T-helper 2 cell (primary cell): ENCODE data around the gene DGKH.

ENCODE experiments used
- DNase-seq, 5 experiments: peaks; one replicate each; pipeline versions ENCODE4 v3.0.0 to v3.0.0-alpha.2; 2012 to 2022

Gene DGKH

GRCh38 chr13:42232671-42233070 is 184.2 kb downstream of the DGKH start:
- no peak for DNase-seq

- no peak for DNase-seq
Observed at GRCh38 chr13:42233726-42234125, 185.3 kb downstream of the DGKH start.

GRCh38 chr13:42239161-42239560 is 190.7 kb downstream of the DGKH start:
- no peak for DNase-seq

GRCh38 chr13:42239644-42240043 is 191.2 kb downstream of the DGKH start:
- DNase-seq: no peak

- no peak for DNase-seq
Observed at GRCh38 chr13:42246541-42246940, 198.1 kb downstream of the DGKH start.

GRCh38 chr13:42247883-42248282 is 199.4 kb downstream of the DGKH start:
- no peak for DNase-seq

GRCh38 chr13:42255886-42256285 is 207.4 kb downstream of the DGKH start:
- no peak for DNase-seq

- DNase-seq: no peak
Observed at GRCh38 chr13:42258747-42259146, 210.3 kb downstream of the DGKH start.

- DNase-seq: no peak
Observed at GRCh38 chr13:42259515-42259914, 211.1 kb downstream of the DGKH start.

- DNase-seq: no peak
Observed at GRCh38 chr13:42260903-42261654, 212.6 kb downstream of the DGKH start.

GRCh38 chr13:42266473-42266872 is 218.0 kb downstream of the DGKH start:
- DNase-seq: no peak

- DNase-seq: no peak
Observed at GRCh38 chr13:42270160-42270856, 221.9 kb downstream of the DGKH start.

GRCh38 chr13:42270857-42271215 is 222.4 kb downstream of the DGKH start:
- DNase-seq: no peak

GRCh38 chr13:42271337-42272114 is 223.1 kb downstream of the DGKH start:
- peak; percentile 78 to 99 (median 90) for DNase-seq

GRCh38 chr13:42272115-42272803 is 223.8 kb downstream of the DGKH start, which contains the start of gene AKAP11:
Gene AKAP11 (plus strand): TSS chr13:42272152. CDS start chr13:42286349, 14,197 bp downstream.
- DNase-seq: peak in 4 of 5 experiments; percentile 25 to 67 (median 40)

- DNase-seq: peak in 1 of 5 experiments; percentile 29
Observed at GRCh38 chr13:42272804-42273175, 224.3 kb downstream of the DGKH start.

- DNase-seq: no peak
Observed at GRCh38 chr13:42274386-42275097, 226.1 kb downstream of the DGKH start.

- DNase-seq: peak in 1 of 5 experiments; percentile 46
Observed at GRCh38 chr13:42275098-42275471, 226.6 kb downstream of the DGKH start.

GRCh38 chr13:42275506-42275905 is 227.1 kb downstream of the DGKH start:
- peak in 1 of 5 experiments; percentile 41 for DNase-seq

GRCh38 chr13:42276683-42277082 is 228.2 kb downstream of the DGKH start:
- DNase-seq: peak in 1 of 5 experiments; percentile 49

- DNase-seq: peak in 1 of 5 experiments; percentile 34
Observed at GRCh38 chr13:42277618-42278276, 229.3 kb downstream of the DGKH start.
